Activated CD4-positive, alpha-beta T cell treated with anti-CD3 and anti-CD28 coated beads, Interleukin-2, amount 10 ng/mL, durations not matched to agents 7 days and 5 days (primary cell): ENCODE measurements around the gene LDB2. TPM values are rescaled to one million over a fixed set of nuclear protein-coding genes. Genes with fewer than 3 reads are reported as not detected.

ENCODE experiments used
- CTCF ChIA-PET: fragments of 350-600 bp; sonication (Branson Sonifier 250); formaldehyde crosslinking; loops from one replicate; lab custom pipeline; 2021; ENCODE audit warnings: antibody characterized with exemption; lab: Charles Lee
- POLR2A ChIA-PET: fragments of 350-600 bp; sonication (Branson Sonifier 250); formaldehyde crosslinking; loops from one replicate; lab custom pipeline; 2021; ENCODE audit warnings: antibody characterized with exemption; lab: Charles Lee
- DNase-seq: peaks from one replicate; pipeline ENCODE4 v3.0.0-alpha.2; 2020
- H3K27ac Mint-ChIP-seq: one replicate; pipeline ENCODE4 v1.8.0; 2021; ENCODE audit warnings: mild to moderate bottlenecking, moderate library complexity, mixed read lengths
- H3K27me3 Mint-ChIP-seq: one replicate; pipeline ENCODE4 v1.8.0; 2021; ENCODE audit warnings: mixed read lengths
- H3K36me3 Mint-ChIP-seq: one replicate; pipeline ENCODE4 v1.8.0; 2021; ENCODE audit warnings: low read depth, mixed read lengths
- H3K4me1 Mint-ChIP-seq: one replicate; pipeline ENCODE4 v1.8.0; 2021; ENCODE audit warnings: mixed read lengths
- H3K4me3 Mint-ChIP-seq: one replicate; pipeline ENCODE4 v1.8.0; 2021; ENCODE audit warnings: mild to moderate bottlenecking, moderate library complexity, mixed read lengths
- H3K9me3 Mint-ChIP-seq: one replicate; pipeline ENCODE4 v1.8.0; 2021; ENCODE audit warnings: mixed read lengths
- total RNA-seq, 2 experiments: library from RNA; stranded (reverse); gene quantifications; one replicate each; pipeline ENCODE4 v1.2.3, GENCODE V29; 2021

LDB2 gene
- total RNA-seq, 2 experiments from 2014 or later: not detected

DNA sequence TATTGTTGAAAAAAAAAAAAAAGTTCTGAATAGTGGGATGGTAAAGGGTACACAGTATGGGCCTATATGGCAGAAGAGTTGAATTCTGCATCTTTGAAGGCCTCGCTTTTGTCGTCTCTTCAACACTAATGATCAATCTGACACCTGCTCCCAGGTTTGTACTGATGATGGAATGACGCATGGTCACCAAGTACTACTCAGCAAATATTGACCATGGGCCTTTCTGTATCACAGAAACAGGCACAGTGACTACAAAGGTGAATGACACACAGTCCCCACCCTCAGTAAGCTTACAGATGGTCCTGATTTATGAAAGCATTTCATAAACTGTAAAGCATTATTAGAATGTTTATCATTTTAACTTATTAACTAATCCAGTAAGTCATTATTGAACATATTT, 152.6 kb downstream of the LDB2 start:
- DNase-seq: no peak
- no peak overlapping the region for H3K27ac Mint-ChIP-seq
- H3K36me3 Mint-ChIP-seq: no peaks in the 10 kb centered on the region
- H3K9me3 Mint-ChIP-seq: no peaks in the 10 kb centered on the region
- POLR2A ChIA-PET: no interaction called here
- CTCF ChIA-PET: no interaction called here
- no peak overlapping the region for H3K4me3 Mint-ChIP-seq
- H3K4me1 Mint-ChIP-seq: no peaks in the 10 kb centered on the region
- no peaks in the 10 kb centered on the region for H3K27me3 Mint-ChIP-seq

DNA sequence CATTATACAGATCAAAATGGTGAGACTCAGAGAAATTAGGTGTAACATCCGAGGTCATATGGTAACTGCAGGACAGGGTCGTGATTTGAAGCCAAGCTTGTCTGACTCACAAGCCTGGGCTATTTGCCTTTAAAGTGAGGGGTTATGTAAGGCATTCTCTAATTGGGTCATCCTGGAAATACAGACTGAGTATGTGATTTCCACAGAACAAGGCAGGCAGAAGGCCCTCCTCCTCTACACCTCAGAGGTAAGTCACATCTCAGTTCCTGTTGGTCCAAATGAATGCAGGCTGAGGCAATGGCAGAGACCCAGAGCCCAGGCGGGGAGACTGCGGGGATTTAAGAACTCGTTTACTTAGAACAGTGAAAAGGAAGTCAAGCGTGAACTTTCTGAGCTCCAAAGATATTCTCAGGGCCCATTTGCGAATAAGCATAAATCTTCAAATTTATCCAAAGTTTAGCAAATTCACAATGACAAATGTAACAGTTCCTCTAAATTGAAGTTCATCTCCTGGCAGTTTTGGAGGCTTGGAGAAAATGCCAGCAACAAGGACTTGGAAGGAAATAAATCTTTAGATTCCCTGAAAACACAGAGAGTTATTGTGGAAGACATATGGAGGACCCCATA, 153.3 kb downstream of the LDB2 start:
- Mint-ChIP-seq H3K9me3 (no peaks in the 10 kb centered on the region), H3K4me3 (no peak overlapping the region), H3K27me3 (no peaks in the 10 kb centered on the region), H3K36me3 (no peaks in the 10 kb centered on the region), H3K27ac (no peak overlapping the region), H3K4me1 (no peaks in the 10 kb centered on the region)
- CTCF ChIA-PET: no interaction called here
- POLR2A ChIA-PET: no interaction called here
- no peak for DNase-seq

- Mint-ChIP-seq H3K27ac (no peak overlapping the region), H3K4me3 (no peak overlapping the region), H3K9me3 (no peaks in the 10 kb centered on the region), H3K36me3 (no peaks in the 10 kb centered on the region), H3K27me3 (no peaks in the 10 kb centered on the region), H3K4me1 (no peaks in the 10 kb centered on the region)
- ChIA-PET POLR2A (no interaction called here), CTCF (no interaction called here)
- DNase-seq: no peak
These were observed 157.2 kb downstream of the LDB2 start for GRCh38 chr4:16741287-16741686.

GRCh38 chr4:16739997-16740624, 158.3 kb downstream of the LDB2 start:
- H3K27ac Mint-ChIP-seq: no peak overlapping the region
- no peaks in the 10 kb centered on the region for H3K4me1 Mint-ChIP-seq
- H3K36me3 Mint-ChIP-seq: no peaks in the 10 kb centered on the region
- H3K4me3 Mint-ChIP-seq: no peak overlapping the region
- ChIA-PET CTCF (interaction anchor here (0.6 kb wide), 1 partner anchor 170 kb away, joined by 4 read pairs; no protein-coding TSS in a partner anchor), POLR2A (no interaction called here)
- no peaks in the 10 kb centered on the region for H3K9me3 Mint-ChIP-seq
- no peak for DNase-seq
- H3K27me3 Mint-ChIP-seq: no peaks in the 10 kb centered on the region

DNA sequence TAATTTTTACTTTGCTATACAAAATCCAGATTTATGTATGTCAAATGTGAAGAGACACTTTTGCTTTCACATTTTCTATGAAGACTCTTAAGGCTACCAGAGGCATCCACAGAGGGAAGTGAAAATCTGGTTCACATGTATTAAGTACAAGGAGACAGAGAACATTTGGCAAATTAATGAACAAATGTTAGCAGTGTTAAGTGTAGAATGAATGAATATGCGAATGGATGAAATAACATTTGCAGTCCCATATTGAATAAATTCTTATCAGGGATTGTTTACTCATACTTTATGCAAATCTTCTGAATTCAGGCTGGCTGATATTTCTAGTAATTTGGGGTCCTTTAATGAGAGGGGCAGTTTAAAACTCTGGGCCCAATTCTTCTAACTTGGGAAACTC, 159.9 kb downstream of the LDB2 start:
- DNase-seq: no peak
- H3K4me3 Mint-ChIP-seq: no peak overlapping the region
- no peaks in the 10 kb centered on the region for H3K4me1 Mint-ChIP-seq
- POLR2A ChIA-PET: no interaction called here
- H3K27ac Mint-ChIP-seq: no peak overlapping the region
- H3K36me3 Mint-ChIP-seq: no peaks in the 10 kb centered on the region
- CTCF ChIA-PET: no interaction called here
- H3K27me3 Mint-ChIP-seq: no peaks in the 10 kb centered on the region
- H3K9me3 Mint-ChIP-seq: no peaks in the 10 kb centered on the region

DNA sequence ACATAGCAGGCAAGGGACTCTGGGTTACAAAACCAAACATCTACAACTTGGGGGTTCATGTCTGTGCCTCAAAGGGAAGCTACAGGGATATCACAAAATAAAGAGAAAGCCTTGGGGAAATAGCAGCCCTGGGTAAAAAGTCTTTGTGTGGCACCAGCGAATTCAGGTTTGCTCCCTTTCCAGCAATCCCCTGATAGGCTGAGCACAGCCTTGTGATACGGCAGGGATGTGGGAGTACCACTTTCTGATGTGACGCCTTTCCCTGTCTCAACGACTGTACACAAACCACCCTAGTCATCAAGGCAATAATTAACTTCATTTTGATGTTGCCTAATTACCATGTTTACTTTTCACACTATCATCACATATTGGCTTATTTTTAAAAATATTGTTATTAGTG, 164.9 kb downstream of the LDB2 start:
- no peaks in the 10 kb centered on the region for H3K27me3 Mint-ChIP-seq
- DNase-seq: no peak
- H3K4me1 Mint-ChIP-seq: no peaks in the 10 kb centered on the region
- H3K9me3 Mint-ChIP-seq: no peaks in the 10 kb centered on the region
- H3K27ac Mint-ChIP-seq: no peak overlapping the region
- ChIA-PET CTCF (no interaction called here), POLR2A (no interaction called here)
- H3K4me3 Mint-ChIP-seq: no peak overlapping the region
- H3K36me3 Mint-ChIP-seq: no peaks in the 10 kb centered on the region

- Mint-ChIP-seq H3K27ac (no peak overlapping the region), H3K4me1 (no peaks in the 10 kb centered on the region), H3K36me3 (no peaks in the 10 kb centered on the region), H3K9me3 (no peaks in the 10 kb centered on the region), H3K27me3 (no peaks in the 10 kb centered on the region), H3K4me3 (no peak overlapping the region)
- ChIA-PET POLR2A (no interaction called here), CTCF (no interaction called here)
- DNase-seq: no peak
These were observed 165.7 kb downstream of the LDB2 start for GRCh38 chr4:16732741-16733140.

DNA sequence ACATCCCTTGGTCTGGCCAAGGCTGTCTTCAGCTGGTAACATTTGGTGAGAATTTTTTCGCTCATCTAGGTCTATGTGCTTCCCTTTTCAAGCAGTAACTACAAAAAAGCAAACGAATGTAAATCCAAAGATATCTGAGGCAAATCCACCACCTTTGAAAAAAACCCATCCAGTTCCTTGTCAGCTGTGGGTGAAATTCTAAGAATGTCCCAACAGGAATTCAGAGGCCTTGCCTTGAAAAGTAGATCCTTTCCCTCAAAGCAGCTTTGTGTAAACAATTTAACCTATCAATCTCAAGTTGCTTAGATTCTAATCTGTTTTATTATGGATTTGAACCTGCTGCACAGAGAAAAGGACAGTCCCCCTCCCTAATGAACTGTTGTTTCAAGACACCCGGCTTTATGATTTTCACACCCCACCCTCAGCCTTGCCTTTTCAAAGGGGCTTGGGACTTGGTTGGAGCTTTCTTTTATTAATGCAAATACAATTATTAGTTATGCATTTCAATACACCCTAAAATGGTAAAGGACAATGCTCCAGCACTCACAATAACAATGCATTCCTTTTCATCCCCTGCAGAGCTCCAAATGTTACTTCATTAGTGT, 166.6 kb downstream of the LDB2 start:
- H3K27ac Mint-ChIP-seq: no peak overlapping the region
- no peaks in the 10 kb centered on the region for H3K36me3 Mint-ChIP-seq
- POLR2A ChIA-PET: no interaction called here
- no peaks in the 10 kb centered on the region for H3K4me1 Mint-ChIP-seq
- no peak overlapping the region for H3K4me3 Mint-ChIP-seq
- H3K9me3 Mint-ChIP-seq: no peaks in the 10 kb centered on the region
- CTCF ChIA-PET: no interaction called here
- no peaks in the 10 kb centered on the region for H3K27me3 Mint-ChIP-seq
- DNase-seq: no peak

DNA sequence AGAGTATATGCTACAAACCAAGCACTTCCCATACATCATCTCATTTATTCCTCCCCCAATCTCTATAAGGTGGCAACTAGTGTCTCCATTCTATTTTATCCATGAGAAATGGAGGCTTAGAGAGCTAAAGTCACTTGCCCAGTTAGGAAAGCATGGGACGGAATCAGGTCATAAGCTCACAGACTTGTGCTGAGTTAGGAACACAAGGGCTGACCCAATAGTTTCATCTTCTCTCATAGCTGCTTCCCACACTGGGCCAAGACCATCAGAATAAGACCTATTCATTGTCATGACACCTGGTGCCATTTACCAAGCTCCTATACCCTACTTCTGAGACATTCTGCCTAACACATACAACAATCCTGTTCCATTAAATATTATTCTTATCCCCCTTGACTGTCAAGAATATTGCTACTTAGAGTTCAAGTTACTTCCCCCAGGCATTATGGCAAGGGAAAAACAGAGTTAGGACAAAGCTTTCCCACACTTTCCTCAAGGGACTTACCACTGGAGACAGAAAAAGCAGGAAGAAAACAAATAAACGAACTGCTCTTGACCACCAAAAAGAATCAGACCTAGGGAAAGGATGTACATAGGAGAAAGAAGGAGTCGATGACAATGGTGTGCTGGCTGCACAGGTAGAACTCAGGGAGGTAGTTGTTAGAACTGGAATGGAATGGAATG, 167.8 kb downstream of the LDB2 start:
- H3K9me3 Mint-ChIP-seq: no peaks in the 10 kb centered on the region
- H3K36me3 Mint-ChIP-seq: no peaks in the 10 kb centered on the region
- ChIA-PET POLR2A (no interaction called here), CTCF (no interaction called here)
- no peak overlapping the region for H3K4me3 Mint-ChIP-seq
- no peaks in the 10 kb centered on the region for H3K4me1 Mint-ChIP-seq
- no peak for DNase-seq
- no peaks in the 10 kb centered on the region for H3K27me3 Mint-ChIP-seq
- no peak overlapping the region for H3K27ac Mint-ChIP-seq

GRCh38 chr4:16729336-16729735, 169.1 kb downstream of the LDB2 start:
- H3K27me3 Mint-ChIP-seq: no peaks in the 10 kb centered on the region
- ChIA-PET CTCF (no interaction called here), POLR2A (no interaction called here)
- no peaks in the 10 kb centered on the region for H3K9me3 Mint-ChIP-seq
- no peaks in the 10 kb centered on the region for H3K36me3 Mint-ChIP-seq
- no peak for DNase-seq
- H3K4me3 Mint-ChIP-seq: no peak overlapping the region
- H3K27ac Mint-ChIP-seq: no peak overlapping the region
- H3K4me1 Mint-ChIP-seq: no peaks in the 10 kb centered on the region

DNA sequence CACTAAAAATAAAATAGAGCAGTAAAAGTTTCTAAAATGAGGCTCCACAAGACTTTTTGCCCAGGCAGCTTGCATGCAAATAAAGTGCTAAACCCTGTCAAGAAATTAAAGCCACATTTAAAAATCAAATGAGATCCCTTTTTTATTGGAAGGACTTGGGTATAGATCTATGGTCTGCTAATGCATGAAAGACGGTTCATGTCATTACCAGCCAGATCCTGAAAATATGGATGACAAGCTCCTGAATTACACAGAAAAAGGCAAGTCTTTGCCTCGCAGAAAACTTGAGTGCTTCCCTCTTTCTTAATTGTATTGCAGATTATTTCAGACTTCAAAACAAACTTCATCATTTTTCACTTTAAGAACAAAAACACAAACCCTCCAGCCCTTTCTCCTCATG, 169.6 kb downstream of the LDB2 start:
- DNase-seq: no peak
- Mint-ChIP-seq H3K27me3 (no peaks in the 10 kb centered on the region), H3K27ac (no peak overlapping the region), H3K4me3 (no peak overlapping the region), H3K9me3 (no peaks in the 10 kb centered on the region), H3K4me1 (no peaks in the 10 kb centered on the region), H3K36me3 (no peaks in the 10 kb centered on the region)
- CTCF ChIA-PET: no interaction called here
- POLR2A ChIA-PET: no interaction called here

DNA sequence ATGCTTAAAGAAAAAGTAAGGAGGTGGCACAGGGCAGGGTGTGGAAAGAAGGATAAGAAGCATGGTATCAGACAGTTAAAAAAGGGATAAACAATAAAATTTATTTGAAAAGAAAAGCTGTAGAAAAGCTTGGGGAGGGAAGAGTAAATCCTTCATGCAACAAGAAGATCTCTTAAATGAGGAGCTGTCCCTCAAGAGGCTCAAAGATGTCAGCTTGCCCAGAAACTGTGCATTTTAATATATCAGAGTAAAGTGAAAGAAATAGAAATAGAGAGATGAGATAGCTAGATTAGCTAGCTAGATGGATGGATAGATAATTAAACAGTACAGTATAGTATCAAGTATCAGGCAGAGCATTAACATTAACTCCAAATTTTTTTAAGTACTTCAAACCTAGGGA, 170.3 kb downstream of the LDB2 start:
- Mint-ChIP-seq H3K4me1 (no peaks in the 10 kb centered on the region), H3K36me3 (no peaks in the 10 kb centered on the region), H3K9me3 (no peaks in the 10 kb centered on the region), H3K27ac (no peak overlapping the region), H3K4me3 (no peak overlapping the region), H3K27me3 (no peaks in the 10 kb centered on the region)
- DNase-seq: no peak
- ChIA-PET POLR2A (no interaction called here), CTCF (no interaction called here)

- POLR2A ChIA-PET: no interaction called here
- Mint-ChIP-seq H3K36me3 (no peaks in the 10 kb centered on the region), H3K27me3 (no peaks in the 10 kb centered on the region), H3K27ac (no peak overlapping the region), H3K4me1 (no peaks in the 10 kb centered on the region), H3K4me3 (no peak overlapping the region), H3K9me3 (no peaks in the 10 kb centered on the region)
- CTCF ChIA-PET: no interaction called here
- DNase-seq: no peak
These were observed 171.2 kb downstream of the LDB2 start for GRCh38 chr4:16727218-16727617.
